GM21423 (cell line): Measurements from ENCODE around the gene USB1.
"Not testable (repeated sequence)": the region's sequence is repeated elsewhere in the genome, so short reads cannot be mapped to it uniquely, and the experiment has no call there.

ENCODE experiments used
- ATAC-seq: cut with Tn5 transposase; IDR thresholded peaks from one replicate; pipeline ENCODE4 v1.9.1; 2021; ENCODE audit warnings: mild to moderate bottlenecking, moderate library complexity; ENCODE audit not compliant: unreplicated experiment

Gene USB1

GRCh38 chr16:57969451-57970123, 31.6 kb upstream of the USB1 start:
- no peak for ATAC-seq

GRCh38 chr16:57970319-57970718, 30.9 kb upstream of the USB1 start:
- no peak for ATAC-seq

GRCh38 chr16:57970970-57971369, 30.2 kb upstream of the USB1 start, which contains the start of gene CNGB1:
Gene CNGB1, minus strand, starts transcription at chr16:57971128. Its CDS starts 3,842 bp downstream, at chr16:57967286.
- no peak for ATAC-seq

GRCh38 chr16:57971848-57972247, 29.4 kb upstream of the USB1 start:
- no peak for ATAC-seq

- ATAC-seq, result no peak
Measured at GRCh38 chr16:57972306-57972705, 28.9 kb upstream of the USB1 start.

GRCh38 chr16:57976331-57976796, 24.8 kb upstream of the USB1 start:
- ATAC-seq, result no peak

GRCh38 chr16:57977418-57978069, 23.7 kb upstream of the USB1 start:
- ATAC-seq, result no peak

- not testable (repeated sequence) for ATAC-seq
Measured at GRCh38 chr16:57978070-57978465, 23.1 kb upstream of the USB1 start.

GRCh38 chr16:57979006-57979585, 22.1 kb upstream of the USB1 start:
- ATAC-seq, result no peak

GRCh38 chr16:57981636-57982035, 19.6 kb upstream of the USB1 start:
- ATAC-seq, result no peak

GRCh38 chr16:57982385-57982784, 18.8 kb upstream of the USB1 start:
- ATAC-seq, result no peak

- ATAC-seq, result peak; percentile 84
Measured at GRCh38 chr16:57984443-57985203, 16.6 kb upstream of the USB1 start.

GRCh38 chr16:57985204-57986181, 15.7 kb upstream of the USB1 start:
- peak; percentile 9 for ATAC-seq

- ATAC-seq, result no peak
Measured at GRCh38 chr16:57986196-57986595, 15.0 kb upstream of the USB1 start.

GRCh38 chr16:57987441-57988177, 13.6 kb upstream of the USB1 start:
- ATAC-seq, result no peak

- no peak for ATAC-seq
Measured at GRCh38 chr16:57988929-57989328, 12.3 kb upstream of the USB1 start.

- ATAC-seq, result no peak
Measured at GRCh38 chr16:57991551-57992059, 9.6 kb upstream of the USB1 start.

GRCh38 chr16:57992084-57992483, 9.1 kb upstream of the USB1 start:
- no peak for ATAC-seq

GRCh38 chr16:57993438-57993837, 7.8 kb upstream of the USB1 start:
- ATAC-seq, result no peak
